PC-9 (cell line): ENCODE measurements around the gene TLR7.

Source experiments
- EZH2 ChIP-seq: fragments of 200-600 bp; sonication (generic); IDR thresholded peaks from 2 replicates; pipeline ENCODE4 v1.8.0; 2017; ENCODE audit warnings: antibody characterized with exemption, low read depth
- TF ChIP-seq, protein P1 (sequence below): fragments of 200-600 bp; sonication (generic); conservative IDR thresholded peaks from 2 replicates; pipeline ENCODE4 v1.6.1; 2017; ENCODE audit warnings: mixed run types, antibody characterized with exemption, mild to moderate bottlenecking, moderate library complexity

GRCh38 chrX:12820737-12821136 is 46.1 kb upstream of the TLR7 start:
- TF ChIP-seq, protein P1, sequence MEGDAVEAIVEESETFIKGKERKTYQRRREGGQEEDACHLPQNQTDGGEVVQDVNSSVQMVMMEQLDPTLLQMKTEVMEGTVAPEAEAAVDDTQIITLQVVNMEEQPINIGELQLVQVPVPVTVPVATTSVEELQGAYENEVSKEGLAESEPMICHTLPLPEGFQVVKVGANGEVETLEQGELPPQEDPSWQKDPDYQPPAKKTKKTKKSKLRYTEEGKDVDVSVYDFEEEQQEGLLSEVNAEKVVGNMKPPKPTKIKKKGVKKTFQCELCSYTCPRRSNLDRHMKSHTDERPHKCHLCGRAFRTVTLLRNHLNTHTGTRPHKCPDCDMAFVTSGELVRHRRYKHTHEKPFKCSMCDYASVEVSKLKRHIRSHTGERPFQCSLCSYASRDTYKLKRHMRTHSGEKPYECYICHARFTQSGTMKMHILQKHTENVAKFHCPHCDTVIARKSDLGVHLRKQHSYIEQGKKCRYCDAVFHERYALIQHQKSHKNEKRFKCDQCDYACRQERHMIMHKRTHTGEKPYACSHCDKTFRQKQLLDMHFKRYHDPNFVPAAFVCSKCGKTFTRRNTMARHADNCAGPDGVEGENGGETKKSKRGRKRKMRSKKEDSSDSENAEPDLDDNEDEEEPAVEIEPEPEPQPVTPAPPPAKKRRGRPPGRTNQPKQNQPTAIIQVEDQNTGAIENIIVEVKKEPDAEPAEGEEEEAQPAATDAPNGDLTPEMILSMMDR: no peak
- no peak for TF ChIP-seq EZH2
